ENCODE results near the gene CCL7.

DNA sequence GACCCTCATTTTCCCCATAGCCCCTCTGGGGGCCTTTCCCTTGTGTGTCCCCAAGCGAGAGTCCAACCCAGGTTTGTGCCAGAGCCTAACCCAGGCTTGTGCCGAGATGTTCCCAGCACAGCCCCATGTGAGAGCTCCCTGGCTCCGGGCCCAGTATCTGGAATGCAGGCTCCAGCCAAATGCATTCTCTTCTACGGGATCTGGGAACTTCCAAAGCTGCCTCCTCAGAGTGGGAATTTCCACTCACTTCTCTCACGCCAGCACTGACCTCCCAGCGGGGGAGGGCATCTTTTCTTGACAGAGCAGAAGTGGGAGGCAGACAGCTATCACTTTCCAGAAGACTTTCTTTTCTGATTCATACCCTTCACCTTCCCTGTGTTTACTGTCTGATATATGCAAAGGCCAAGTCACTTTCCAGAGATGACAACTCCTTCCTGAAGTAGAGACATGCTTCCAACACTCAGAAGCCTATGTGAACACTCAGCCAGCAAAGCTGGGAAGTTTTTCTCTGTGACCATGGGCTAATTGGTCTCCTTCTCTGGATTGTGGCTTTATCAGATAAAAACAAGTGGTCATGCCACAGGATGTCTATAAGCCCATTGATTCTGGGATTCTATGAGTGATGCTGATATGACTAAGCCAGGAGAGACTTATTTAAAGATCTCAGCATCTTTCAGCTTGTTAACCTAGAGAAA, 17.4 kb upstream of the CCL7 start:
- TF ChIP-seq, protein P1, sequence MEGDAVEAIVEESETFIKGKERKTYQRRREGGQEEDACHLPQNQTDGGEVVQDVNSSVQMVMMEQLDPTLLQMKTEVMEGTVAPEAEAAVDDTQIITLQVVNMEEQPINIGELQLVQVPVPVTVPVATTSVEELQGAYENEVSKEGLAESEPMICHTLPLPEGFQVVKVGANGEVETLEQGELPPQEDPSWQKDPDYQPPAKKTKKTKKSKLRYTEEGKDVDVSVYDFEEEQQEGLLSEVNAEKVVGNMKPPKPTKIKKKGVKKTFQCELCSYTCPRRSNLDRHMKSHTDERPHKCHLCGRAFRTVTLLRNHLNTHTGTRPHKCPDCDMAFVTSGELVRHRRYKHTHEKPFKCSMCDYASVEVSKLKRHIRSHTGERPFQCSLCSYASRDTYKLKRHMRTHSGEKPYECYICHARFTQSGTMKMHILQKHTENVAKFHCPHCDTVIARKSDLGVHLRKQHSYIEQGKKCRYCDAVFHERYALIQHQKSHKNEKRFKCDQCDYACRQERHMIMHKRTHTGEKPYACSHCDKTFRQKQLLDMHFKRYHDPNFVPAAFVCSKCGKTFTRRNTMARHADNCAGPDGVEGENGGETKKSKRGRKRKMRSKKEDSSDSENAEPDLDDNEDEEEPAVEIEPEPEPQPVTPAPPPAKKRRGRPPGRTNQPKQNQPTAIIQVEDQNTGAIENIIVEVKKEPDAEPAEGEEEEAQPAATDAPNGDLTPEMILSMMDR (IDR thresholded peaks at IDR 0.05; ENCODE audit: insufficient read depth, low read depth, low read length), result no peak
- no peak for TF ChIP-seq EZH2 (IDR thresholded peaks at IDR 0.05; ENCODE audit: insufficient read depth, low read length)

Measured in astrocyte (in vitro differentiated cells and primary cell).